ENCODE measurements around the gene S100Z.

Gene S100Z

DNA sequence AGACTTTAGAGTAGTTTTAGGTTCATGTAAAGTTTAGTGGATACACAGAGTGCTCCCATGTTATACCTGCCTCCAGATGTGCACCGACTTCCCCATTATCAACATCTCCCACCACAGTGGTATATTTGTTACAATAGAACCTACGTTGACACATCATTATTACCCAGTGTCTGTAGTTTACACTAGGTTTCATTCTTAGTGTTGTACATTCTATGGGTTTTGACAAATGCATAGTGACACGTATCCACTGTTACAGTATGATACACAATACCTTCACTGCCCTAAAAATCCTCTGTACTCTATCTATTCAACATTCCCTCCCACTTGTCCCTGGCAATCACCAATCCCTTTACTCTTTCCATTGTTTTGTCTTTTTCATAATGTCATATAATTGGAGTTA is 68.7 kb downstream of the S100Z start:
- H3K4me3 ChIP-seq (ENCODE audit: control insufficient read depth, low read depth, low read length), result no peak overlapping the region
- TF ChIP-seq, protein P1, sequence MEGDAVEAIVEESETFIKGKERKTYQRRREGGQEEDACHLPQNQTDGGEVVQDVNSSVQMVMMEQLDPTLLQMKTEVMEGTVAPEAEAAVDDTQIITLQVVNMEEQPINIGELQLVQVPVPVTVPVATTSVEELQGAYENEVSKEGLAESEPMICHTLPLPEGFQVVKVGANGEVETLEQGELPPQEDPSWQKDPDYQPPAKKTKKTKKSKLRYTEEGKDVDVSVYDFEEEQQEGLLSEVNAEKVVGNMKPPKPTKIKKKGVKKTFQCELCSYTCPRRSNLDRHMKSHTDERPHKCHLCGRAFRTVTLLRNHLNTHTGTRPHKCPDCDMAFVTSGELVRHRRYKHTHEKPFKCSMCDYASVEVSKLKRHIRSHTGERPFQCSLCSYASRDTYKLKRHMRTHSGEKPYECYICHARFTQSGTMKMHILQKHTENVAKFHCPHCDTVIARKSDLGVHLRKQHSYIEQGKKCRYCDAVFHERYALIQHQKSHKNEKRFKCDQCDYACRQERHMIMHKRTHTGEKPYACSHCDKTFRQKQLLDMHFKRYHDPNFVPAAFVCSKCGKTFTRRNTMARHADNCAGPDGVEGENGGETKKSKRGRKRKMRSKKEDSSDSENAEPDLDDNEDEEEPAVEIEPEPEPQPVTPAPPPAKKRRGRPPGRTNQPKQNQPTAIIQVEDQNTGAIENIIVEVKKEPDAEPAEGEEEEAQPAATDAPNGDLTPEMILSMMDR (conservative IDR thresholded peaks at IDR 0.05; ENCODE audit: control insufficient read depth, insufficient read depth, low read depth, low read length), result no peak
- DNase-seq (ENCODE audit: low read depth), result no peak

DNA sequence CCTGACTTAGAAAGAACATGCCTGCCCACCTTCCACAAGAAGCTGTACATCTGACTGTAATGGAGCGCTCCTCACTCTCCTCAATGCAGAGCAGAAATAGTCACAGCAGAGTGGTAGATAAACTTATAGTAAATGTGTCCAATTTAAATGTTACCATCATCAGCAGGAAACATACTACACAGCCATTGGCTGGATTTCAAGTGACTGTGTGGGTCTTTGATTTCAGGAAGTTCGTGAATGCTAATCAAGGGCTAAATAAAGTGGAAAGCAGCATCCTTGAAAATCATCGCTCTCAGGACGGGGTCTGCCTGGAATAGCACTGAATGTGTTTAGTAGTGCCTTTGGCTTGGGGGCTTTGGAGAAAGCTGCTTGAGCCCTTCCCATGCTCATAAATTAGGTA is 70.7 kb downstream of the S100Z start:
- TF ChIP-seq, protein P1 (conservative IDR thresholded peaks at IDR 0.05; ENCODE audit: control insufficient read depth, insufficient read depth, low read depth, low read length), result no peak
- no peak overlapping the region for H3K4me3 ChIP-seq (ENCODE audit: control insufficient read depth, low read depth, low read length)

DNA sequence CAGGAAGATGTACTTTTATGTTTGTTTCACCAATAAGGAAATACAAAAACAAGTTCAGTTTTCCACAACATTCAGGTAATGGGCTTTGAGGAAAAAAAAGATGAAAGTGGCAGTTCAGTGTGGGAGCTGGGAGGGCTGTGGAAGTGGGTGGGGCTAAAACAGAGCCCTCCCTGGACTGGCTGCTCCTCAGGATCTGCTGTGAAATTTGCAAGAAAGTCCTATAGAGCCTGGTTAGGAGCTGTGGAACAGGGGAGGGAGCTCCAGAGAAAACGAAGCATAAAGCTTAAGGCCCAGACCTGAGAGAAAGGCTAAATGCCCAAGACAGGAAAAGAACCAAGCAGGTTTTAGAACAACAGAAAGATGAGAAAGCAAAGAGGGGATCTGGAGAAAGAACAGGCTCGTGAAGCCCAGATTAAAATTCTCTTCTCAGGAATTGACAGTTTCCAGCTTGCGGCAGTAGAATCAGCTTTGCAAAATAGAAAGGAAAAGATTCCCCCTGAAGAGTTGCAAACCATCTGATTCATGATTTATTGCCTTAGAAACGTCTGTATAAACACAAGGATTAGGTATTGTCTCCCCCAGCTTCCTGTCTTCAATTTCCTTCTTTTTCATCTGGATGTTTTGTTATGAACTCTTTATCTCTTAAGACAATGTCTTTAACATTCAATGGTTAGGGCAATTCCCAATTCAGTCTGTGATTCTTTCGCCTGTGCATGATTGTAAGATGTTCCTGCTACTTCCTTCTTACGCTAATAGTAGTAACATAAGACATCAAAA is 76.7 kb downstream of the S100Z start:
- no peak for DNase-seq (ENCODE audit: low read depth)
- TF ChIP-seq, protein P1 (conservative IDR thresholded peaks at IDR 0.05; ENCODE audit: control insufficient read depth, insufficient read depth, low read depth, low read length), result no peak
- no peak overlapping the region for H3K4me3 ChIP-seq (ENCODE audit: control insufficient read depth, low read depth, low read length)

More for the DNA sequence above, 70.7 kb downstream of the S100Z start:
- DNase-seq (ENCODE audit: low read depth), result no peak

DNA sequence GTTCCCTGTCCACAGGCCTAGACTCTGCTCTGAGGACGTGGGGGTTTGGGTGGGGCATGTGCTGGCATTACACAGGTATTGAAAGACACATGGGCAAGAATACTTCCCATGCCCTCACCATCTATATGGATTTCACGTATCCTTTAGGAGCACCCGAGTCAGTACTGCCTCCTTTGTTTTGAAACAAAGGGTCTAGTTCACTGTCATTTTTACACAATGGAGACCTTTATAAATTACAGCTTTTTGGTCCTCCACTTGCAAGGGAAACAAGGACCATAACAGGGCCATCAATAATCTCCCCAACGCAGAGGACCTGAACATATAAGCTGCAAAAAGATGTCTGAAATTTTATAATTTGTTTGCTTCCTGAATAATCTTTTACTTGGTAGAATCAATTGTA is 78.1 kb downstream of the S100Z start:
- no peak overlapping the region for H3K4me3 ChIP-seq (ENCODE audit: control insufficient read depth, low read depth, low read length)
- DNase-seq (ENCODE audit: low read depth), result no peak
- TF ChIP-seq, protein P1 (conservative IDR thresholded peaks at IDR 0.05; ENCODE audit: control insufficient read depth, insufficient read depth, low read depth, low read length), result no peak

DNA sequence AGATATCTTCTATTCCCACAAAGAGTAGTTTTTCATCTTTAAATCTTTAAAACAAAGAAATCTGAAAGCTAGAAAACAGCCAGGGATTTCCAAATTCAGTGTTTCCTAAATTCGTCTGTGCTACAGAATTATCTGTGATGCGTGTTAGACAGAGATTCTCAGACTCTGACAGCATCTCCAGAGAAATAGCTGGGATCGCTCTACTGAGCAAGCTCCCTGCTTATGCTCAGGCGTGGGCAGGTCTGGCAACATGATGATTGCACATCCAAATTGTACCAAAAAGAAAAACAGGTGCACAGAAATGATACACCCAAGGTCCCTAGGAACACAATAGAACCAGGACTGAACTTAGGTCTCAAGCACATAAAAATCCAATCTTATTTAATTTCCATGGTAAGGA is 80.3 kb downstream of the S100Z start:
- no peak for DNase-seq (ENCODE audit: low read depth)
- TF ChIP-seq, protein P1 (conservative IDR thresholded peaks at IDR 0.05; ENCODE audit: control insufficient read depth, insufficient read depth, low read depth, low read length), result no peak
- no peak overlapping the region for H3K4me3 ChIP-seq (ENCODE audit: control insufficient read depth, low read depth, low read length)

DNA sequence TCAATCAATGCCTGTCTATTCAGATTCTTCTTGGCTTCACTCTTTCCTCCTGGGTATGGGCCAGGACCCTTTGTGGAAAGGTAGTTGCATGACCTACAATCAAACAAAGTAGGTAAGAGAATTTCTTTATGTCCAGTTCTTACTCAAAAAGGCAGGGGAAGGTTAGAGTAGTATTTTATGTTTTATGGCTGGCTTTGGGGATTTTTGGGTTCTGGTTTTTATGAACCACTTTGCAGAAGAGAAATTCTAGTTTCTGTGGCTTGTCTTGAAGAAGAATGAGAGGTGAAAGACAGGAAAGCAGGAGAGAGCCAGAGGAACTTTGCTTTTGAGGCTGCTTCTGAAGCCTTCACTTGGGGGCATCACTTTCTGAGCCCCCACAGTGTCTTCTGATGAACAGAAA is 88.4 kb downstream of the S100Z start:
- TF ChIP-seq, protein P1 (conservative IDR thresholded peaks at IDR 0.05; ENCODE audit: control insufficient read depth, insufficient read depth, low read depth, low read length), result no peak
- no peak overlapping the region for H3K4me3 ChIP-seq (ENCODE audit: control insufficient read depth, low read depth, low read length)
- DNase-seq (ENCODE audit: low read depth), result no peak
